Vagina (tissue), 2 donors: ENCODE data around the gene PSMF1. TPM values are rescaled to one million over a fixed set of nuclear protein-coding genes. Genes with fewer than 3 reads are reported as not detected.

Experiments used
- DNase-seq, 2 donors: peaks; one replicate each; pipeline ENCODE4 v3.0.0-alpha.2; 2017; ENCODE audit errors: extremely low spot score in 2 of 2
- H3K27ac ChIP-seq: fragments of 200-600 bp; sonication (generic); one replicate; pipeline ENCODE4 v1.5.1; 2019
- H3K27me3 ChIP-seq: fragments of 200-600 bp; sonication (generic); one replicate; pipeline ENCODE4 v1.5.1; 2019
- H3K36me3 ChIP-seq, 2 donors: fragments of 200-600 bp; sonication (generic); one replicate each; pipeline ENCODE4 v1.5.1; 2017 to 2019
- H3K4me1 ChIP-seq: fragments of 200-600 bp; sonication (generic); one replicate; pipeline ENCODE4 v1.5.1; 2019
- H3K4me3 ChIP-seq, 2 donors: fragments of 200-600 bp; sonication (generic); 1 replicate in 1 of 2; 2 replicates in 1 of 2; pipeline ENCODE4 v1.5.1; 2016 to 2019
- H3K9me3 ChIP-seq: fragments of 200-600 bp; sonication (generic); one replicate; pipeline ENCODE4 v1.5.1; 2019
- POLR2A ChIP-seq, 2 donors: fragments of 450-650 bp; IDR thresholded peaks; one replicate each; pipeline ENCODE4 v1.6.1; 2017; ENCODE audit warnings: antibody characterized with exemption in 2 of 2, mild to moderate bottlenecking in 2 of 2, moderate library complexity in 2 of 2
- POLR2AphosphoS5 ChIP-seq, 2 donors: sonication (generic); formaldehyde crosslinking; IDR thresholded peaks; one replicate each; pipeline ENCODE4 v1.9.0; 2017; ENCODE audit warnings: antibody characterized with exemption in 2 of 2, mild to moderate bottlenecking in 2 of 2, low read depth in 1 of 2; ENCODE audit not compliant: insufficient read depth in 1 of 2
- intact Hi-C: fragments of 100-400 bp; cut with DNase I; formaldehyde crosslinking; loops from one replicate; pipeline ENCODE4 v1.15.1; 2023
- total RNA-seq: library from RNA; depleted of rRNA; stranded (reverse); fragments of >200 nt; gene quantifications from one replicate; pipeline ENCODE4 v1.2.3, GENCODE V29; 2016
- TF ChIP-seq, protein P1 (sequence below), 3 experiments: fragments of 450-650 bp in 2 of 3; fragments of 200-600 bp in 1 of 3; sonication (generic) in 1 of 3; IDR thresholded peaks; one replicate each; pipeline ENCODE4 v1.5.1; 2017 to 2019; ENCODE audit warnings: antibody characterized with exemption in 3 of 3, mild to moderate bottlenecking in 2 of 3, moderate library complexity in 2 of 3

Gene PSMF1
- total RNA-seq, 1 donor from 2014 or later, result 52.8 TPM

DNA sequence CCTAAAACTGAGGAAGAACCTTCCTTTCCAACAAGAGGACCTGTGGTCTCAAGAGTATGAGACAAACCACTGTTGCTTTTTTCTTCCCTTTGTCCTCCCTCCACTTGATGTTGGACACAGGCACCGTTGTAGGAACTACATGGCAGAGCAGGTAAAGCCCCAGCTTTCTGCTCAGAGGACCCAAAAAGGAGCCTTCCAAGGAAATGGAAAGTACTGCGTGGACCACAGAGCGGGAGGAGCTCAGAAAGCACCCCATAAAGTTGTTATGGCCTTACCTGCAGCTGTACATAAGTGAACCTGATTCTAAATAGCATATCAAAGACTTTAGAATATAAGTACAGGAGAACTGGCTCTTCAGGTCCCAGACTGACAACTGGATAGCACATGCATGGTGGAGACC, 36.9 kb downstream of the PSMF1 start:
- no peak for DNase-seq
- TF ChIP-seq, protein P1, sequence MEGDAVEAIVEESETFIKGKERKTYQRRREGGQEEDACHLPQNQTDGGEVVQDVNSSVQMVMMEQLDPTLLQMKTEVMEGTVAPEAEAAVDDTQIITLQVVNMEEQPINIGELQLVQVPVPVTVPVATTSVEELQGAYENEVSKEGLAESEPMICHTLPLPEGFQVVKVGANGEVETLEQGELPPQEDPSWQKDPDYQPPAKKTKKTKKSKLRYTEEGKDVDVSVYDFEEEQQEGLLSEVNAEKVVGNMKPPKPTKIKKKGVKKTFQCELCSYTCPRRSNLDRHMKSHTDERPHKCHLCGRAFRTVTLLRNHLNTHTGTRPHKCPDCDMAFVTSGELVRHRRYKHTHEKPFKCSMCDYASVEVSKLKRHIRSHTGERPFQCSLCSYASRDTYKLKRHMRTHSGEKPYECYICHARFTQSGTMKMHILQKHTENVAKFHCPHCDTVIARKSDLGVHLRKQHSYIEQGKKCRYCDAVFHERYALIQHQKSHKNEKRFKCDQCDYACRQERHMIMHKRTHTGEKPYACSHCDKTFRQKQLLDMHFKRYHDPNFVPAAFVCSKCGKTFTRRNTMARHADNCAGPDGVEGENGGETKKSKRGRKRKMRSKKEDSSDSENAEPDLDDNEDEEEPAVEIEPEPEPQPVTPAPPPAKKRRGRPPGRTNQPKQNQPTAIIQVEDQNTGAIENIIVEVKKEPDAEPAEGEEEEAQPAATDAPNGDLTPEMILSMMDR (IDR thresholded peaks at IDR 0.05), result no peak
- TF ChIP-seq POLR2A (IDR thresholded peaks at IDR 0.05), result no peak
- no peak for TF ChIP-seq POLR2AphosphoS5 (IDR thresholded peaks at IDR 0.05; ENCODE audit: insufficient read depth in 1 of 2, low read depth in 1 of 2)
- H3K4me1 ChIP-seq, result no peaks in the 10 kb centered on the region
- no peak overlapping the region for H3K4me3 ChIP-seq
- no peaks in the 10 kb centered on the region for H3K9me3 ChIP-seq
- H3K27ac ChIP-seq, result no peak overlapping the region
- no peaks in the 10 kb centered on the region for H3K27me3 ChIP-seq
- H3K36me3 ChIP-seq, result peaks cover 0 to 13% of the 10 kb centered on the region in 2 donors
- intact Hi-C loops, result no loop called here

DNA sequence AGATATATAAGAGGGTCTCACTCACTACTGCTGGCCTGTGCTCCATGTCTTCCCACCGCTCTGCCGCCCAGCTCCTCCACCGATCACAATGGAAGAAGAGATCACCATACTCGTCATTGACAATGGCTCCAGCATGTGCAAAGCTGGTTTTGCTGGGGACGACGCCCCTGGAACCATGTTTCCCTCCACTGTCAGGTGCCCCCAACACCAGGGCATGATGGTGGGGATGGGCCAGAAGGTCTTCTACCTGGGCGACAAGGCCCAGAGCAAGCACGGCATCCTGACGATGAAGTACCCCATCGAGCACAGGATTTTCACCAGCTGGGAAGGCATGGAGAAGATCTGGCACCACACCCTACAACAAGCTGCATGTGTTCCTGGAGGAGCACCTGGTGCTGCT, 42.1 kb downstream of the PSMF1 start:
- H3K27me3 ChIP-seq, result no peaks in the 10 kb centered on the region
- no peak overlapping the region for H3K4me3 ChIP-seq
- TF ChIP-seq POLR2AphosphoS5 (IDR thresholded peaks at IDR 0.05; ENCODE audit: insufficient read depth in 1 of 2, low read depth in 1 of 2) (no peak), POLR2A (IDR thresholded peaks at IDR 0.05) (no peak)
- TF ChIP-seq, protein P1 (IDR thresholded peaks at IDR 0.05), result no peak
- no peak for DNase-seq
- intact Hi-C loops, result no loop called here
- no peaks in the 10 kb centered on the region for H3K9me3 ChIP-seq
- peaks cover 0 to 43% of the 10 kb centered on the region in 2 donors for H3K36me3 ChIP-seq
- H3K27ac ChIP-seq, result no peak overlapping the region
- no peaks in the 10 kb centered on the region for H3K4me1 ChIP-seq

DNA sequence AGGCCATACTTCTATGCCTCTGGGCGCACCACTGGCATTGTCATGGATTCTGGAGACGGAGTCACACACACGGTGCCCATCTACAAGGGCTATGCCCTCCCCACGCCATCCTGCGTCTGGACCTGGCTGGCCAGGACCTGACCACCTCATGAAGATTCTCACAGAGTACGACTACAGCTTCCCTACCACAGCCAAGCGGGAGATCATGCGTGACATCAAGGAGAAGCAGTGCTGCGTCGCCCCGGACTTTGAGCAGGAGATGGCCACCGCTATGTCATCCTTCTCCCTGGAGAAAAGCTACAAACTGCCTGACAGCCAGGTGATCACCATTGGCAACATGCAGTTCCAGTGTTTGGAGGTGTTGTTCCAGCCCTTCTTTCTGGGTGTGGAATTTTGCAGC, 42.6 kb downstream of the PSMF1 start:
- intact Hi-C loops, result no loop called here
- no peaks in the 10 kb centered on the region for H3K4me1 ChIP-seq
- H3K27me3 ChIP-seq, result no peaks in the 10 kb centered on the region
- DNase-seq, result no peak
- TF ChIP-seq POLR2AphosphoS5 (IDR thresholded peaks at IDR 0.05; ENCODE audit: insufficient read depth in 1 of 2, low read depth in 1 of 2), result no peak
- TF ChIP-seq POLR2A (IDR thresholded peaks at IDR 0.05), result no peak
- TF ChIP-seq, protein P1 (IDR thresholded peaks at IDR 0.05), result no peak
- no peaks in the 10 kb centered on the region for H3K9me3 ChIP-seq
- no peak overlapping the region for H3K27ac ChIP-seq
- no peak overlapping the region for H3K4me3 ChIP-seq
- H3K36me3 ChIP-seq, result peaks cover 0 to 47% of the 10 kb centered on the region in 2 donors

DNA sequence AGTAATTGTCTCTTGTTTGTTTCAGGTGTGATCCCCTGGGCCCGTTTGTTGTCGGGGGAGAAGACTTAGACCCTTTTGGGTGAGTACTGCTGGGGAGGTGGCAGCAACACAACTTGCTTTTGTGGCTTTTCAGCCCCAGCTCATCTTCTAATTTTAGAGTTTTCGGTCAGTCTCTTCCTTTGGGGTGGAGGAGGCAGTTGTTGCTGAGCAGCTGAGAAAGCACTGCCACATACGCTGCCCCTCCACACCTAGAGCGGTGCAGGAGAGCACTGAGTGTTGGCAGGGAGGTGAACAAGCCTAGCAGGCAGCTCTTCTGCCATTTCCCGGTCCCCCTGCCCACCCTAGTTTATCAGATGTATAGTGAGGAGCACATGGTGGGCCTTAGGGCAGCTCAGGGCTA, 44.7 kb downstream of the PSMF1 start:
- no peaks in the 10 kb centered on the region for H3K27me3 ChIP-seq
- TF ChIP-seq POLR2AphosphoS5 (IDR thresholded peaks at IDR 0.05; ENCODE audit: insufficient read depth in 1 of 2, low read depth in 1 of 2), result no peak
- TF ChIP-seq, protein P1 (IDR thresholded peaks at IDR 0.05), result no peak
- TF ChIP-seq POLR2A (IDR thresholded peaks at IDR 0.05), result no peak
- H3K36me3 ChIP-seq, result peaks cover 0 to 65% of the 10 kb centered on the region in 2 donors
- H3K4me3 ChIP-seq, result no peak overlapping the region
- H3K27ac ChIP-seq, result no peak overlapping the region
- no peak for DNase-seq
- H3K9me3 ChIP-seq, result no peaks in the 10 kb centered on the region
- H3K4me1 ChIP-seq, result no peaks in the 10 kb centered on the region
- intact Hi-C loops, result no loop called here

DNA sequence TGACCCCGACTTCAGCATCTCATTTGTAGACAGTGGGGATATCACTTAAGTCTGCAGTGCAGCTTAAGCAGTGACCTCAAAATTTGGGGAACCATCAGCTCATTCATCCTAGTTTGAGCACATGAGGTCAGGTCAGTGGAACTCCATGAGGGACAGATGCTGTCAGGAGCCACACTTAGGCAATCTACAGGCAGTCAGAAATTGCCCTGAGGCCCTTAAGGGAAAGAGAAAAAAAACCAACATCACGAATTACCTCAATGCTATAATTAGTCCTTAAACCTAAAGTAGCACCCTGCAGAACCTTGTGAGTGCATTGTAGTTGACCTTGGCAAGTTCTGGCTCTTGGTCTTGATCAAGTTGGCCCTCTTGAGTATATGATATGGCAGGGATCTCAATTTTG, 45.3 kb downstream of the PSMF1 start:
- no peaks in the 10 kb centered on the region for H3K27me3 ChIP-seq
- H3K4me3 ChIP-seq, result no peak overlapping the region
- H3K27ac ChIP-seq, result no peak overlapping the region
- H3K4me1 ChIP-seq, result no peaks in the 10 kb centered on the region
- peaks cover 0 to 71% of the 10 kb centered on the region in 2 donors for H3K36me3 ChIP-seq
- intact Hi-C loops, result no loop called here
- peak in 1 of 2 donors; percentile 13 for DNase-seq
- TF ChIP-seq, protein P1 (IDR thresholded peaks at IDR 0.05), result no peak
- no peak for TF ChIP-seq POLR2AphosphoS5 (IDR thresholded peaks at IDR 0.05; ENCODE audit: insufficient read depth in 1 of 2, low read depth in 1 of 2)
- no peak for TF ChIP-seq POLR2A (IDR thresholded peaks at IDR 0.05)
- H3K9me3 ChIP-seq, result no peaks in the 10 kb centered on the region
